SU-DHL-6 (cell line): Measurements from ENCODE around the gene ZFHX3.

Source experiments
- EZH2phosphoT487 ChIP-seq: fragments of 200-600 bp; sonication (generic), shearing (Covaris generic); conservative IDR thresholded peaks from 2 replicates; pipeline ENCODE4 v1.6.1; 2018; ENCODE audit warnings: mild to moderate bottlenecking, antibody characterized with exemption, low read length, moderate library complexity, mixed read lengths
- TF ChIP-seq, protein P1 (sequence below): fragments of 200-600 bp; sonication (generic); IDR thresholded peaks from one replicate; pipeline ENCODE4 v1.5.1; 2017; ENCODE audit warnings: antibody characterized with exemption, mild to moderate bottlenecking, low read length, moderate library complexity; ENCODE audit not compliant: insufficient read depth, poor library complexity, severe bottlenecking

DNA sequence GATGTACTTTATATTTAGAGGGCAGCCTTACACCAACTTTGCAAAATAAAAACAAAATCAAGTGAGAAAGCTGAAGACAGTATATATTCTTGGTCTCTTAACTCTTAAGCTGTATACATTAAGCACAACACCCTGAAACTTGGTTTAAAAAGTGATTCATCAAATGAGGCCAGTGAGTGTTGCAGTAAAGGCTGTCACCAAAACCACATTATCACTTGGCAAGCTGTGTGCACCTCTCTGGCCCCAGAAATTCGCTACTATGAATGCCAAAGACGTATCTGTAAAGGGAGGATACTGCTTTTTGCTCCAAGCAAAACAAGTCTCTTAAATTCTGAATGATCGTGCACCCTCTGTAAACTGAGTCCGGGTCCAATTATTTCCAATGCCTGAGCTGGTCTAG, 163.9 kb downstream of the ZFHX3 start:
- TF ChIP-seq, protein P1, sequence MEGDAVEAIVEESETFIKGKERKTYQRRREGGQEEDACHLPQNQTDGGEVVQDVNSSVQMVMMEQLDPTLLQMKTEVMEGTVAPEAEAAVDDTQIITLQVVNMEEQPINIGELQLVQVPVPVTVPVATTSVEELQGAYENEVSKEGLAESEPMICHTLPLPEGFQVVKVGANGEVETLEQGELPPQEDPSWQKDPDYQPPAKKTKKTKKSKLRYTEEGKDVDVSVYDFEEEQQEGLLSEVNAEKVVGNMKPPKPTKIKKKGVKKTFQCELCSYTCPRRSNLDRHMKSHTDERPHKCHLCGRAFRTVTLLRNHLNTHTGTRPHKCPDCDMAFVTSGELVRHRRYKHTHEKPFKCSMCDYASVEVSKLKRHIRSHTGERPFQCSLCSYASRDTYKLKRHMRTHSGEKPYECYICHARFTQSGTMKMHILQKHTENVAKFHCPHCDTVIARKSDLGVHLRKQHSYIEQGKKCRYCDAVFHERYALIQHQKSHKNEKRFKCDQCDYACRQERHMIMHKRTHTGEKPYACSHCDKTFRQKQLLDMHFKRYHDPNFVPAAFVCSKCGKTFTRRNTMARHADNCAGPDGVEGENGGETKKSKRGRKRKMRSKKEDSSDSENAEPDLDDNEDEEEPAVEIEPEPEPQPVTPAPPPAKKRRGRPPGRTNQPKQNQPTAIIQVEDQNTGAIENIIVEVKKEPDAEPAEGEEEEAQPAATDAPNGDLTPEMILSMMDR, result no peak
- no peak for TF ChIP-seq EZH2phosphoT487
